Endothelial cell of umbilical vein (primary cell): ENCODE results near the gene KCNMA1. TPM values are rescaled to one million over a fixed set of nuclear protein-coding genes. Genes with fewer than 3 reads are reported as not detected.

Experiments used
- BruUV-seq: library from RNA; stranded (reverse); fragments of 400-500 nt; replicated peaks from 2 replicates; lab custom pipeline; 2021; lab: Mats Ljungman, UMichigan
- CTCF ChIA-PET: fragments of 300-600, 350-600 bp; sonication (Branson Sonifier 250); formaldehyde crosslinking; loops from one replicate; lab custom pipeline; 2021; ENCODE audit warnings: antibody characterized with exemption, inconsistent platforms; lab: Charles Lee
- POLR2A ChIA-PET: fragments of 300-600, 350-600 bp; sonication (Branson Sonifier 250); formaldehyde crosslinking; loops from one replicate; lab custom pipeline; 2021; ENCODE audit warnings: antibody characterized with exemption, inconsistent platforms; lab: Charles Lee
- DNase-seq: peaks from one replicate; pipeline ENCODE4 v3.0.0-alpha.2; 2011; ENCODE audit warnings: low read depth, low spot score
- FAIRE-seq: peaks from 2 replicates; lab custom pipeline; 2011; peaks lifted over from hg19 to GRCh38; lab: Jason Lieb, UNC
- H2AFZ ChIP-seq: 2 replicates; pipeline ENCODE4 v1.6.0; 2012; ENCODE audit warnings: low read depth, low read length, control low read depth, inconsistent platforms
- H3K27ac ChIP-seq: 2 replicates; pipeline ENCODE4 v1.5.1; 2011; ENCODE audit warnings: low read depth, mild to moderate bottlenecking, control low read depth, low read length, moderate library complexity; ENCODE audit not compliant: insufficient read depth
- H3K27me3 ChIP-seq, 2 experiments: 2 replicates each; pipeline versions ENCODE4 v1.6.0 to v1.6.1; 2011; ENCODE audit warnings: low read length in 2 of 2, mixed read lengths in 1 of 2; ENCODE audit not compliant: control insufficient read depth in 2 of 2, insufficient read depth in 2 of 2
- H3K36me3 ChIP-seq, 2 experiments: 2 replicates in 1 of 2; 3 replicates in 1 of 2; pipeline ENCODE4 v1.5.1; 2011; ENCODE audit warnings: low read length in 2 of 2, mild to moderate bottlenecking in 1 of 2, moderate library complexity in 1 of 2; ENCODE audit not compliant: control insufficient read depth in 2 of 2, insufficient read depth in 2 of 2; ENCODE audit errors: extremely low read depth in 1 of 2
- H3K4me1 ChIP-seq: 3 replicates; pipeline ENCODE4 v1.5.1; 2011; ENCODE audit warnings: mild to moderate bottlenecking, low read length; ENCODE audit not compliant: control insufficient read depth, insufficient read depth; ENCODE audit errors: extremely low read depth
- H3K4me2 ChIP-seq: 2 replicates; pipeline ENCODE4 v1.6.1; 2011; ENCODE audit warnings: low read length, control low read depth, mixed read lengths; ENCODE audit not compliant: insufficient read depth
- H3K4me3 ChIP-seq, 3 experiments: fragments of 200-600 bp in 1 of 3; sonication (generic), shearing (Covaris generic) in 1 of 3; replicated peaks in 1 of 3; 2 replicates each; pipeline ENCODE4 v1.5.1; 2011 to 2016; ENCODE audit warnings: control low read depth in 3 of 3, low read length in 3 of 3, mild to moderate bottlenecking in 2 of 3, inconsistent platforms in 1 of 3, low read depth in 1 of 3, moderate library complexity in 1 of 3; ENCODE audit not compliant: insufficient read depth in 1 of 3
- H3K79me2 ChIP-seq: 2 replicates; pipeline ENCODE4 v1.6.0; 2012; ENCODE audit warnings: low read length, inconsistent platforms; ENCODE audit not compliant: control insufficient read depth, insufficient read depth
- H3K9ac ChIP-seq: replicated peaks from 2 replicates; pipeline ENCODE3; 2011; ENCODE audit warnings: low read length, control low read depth; ENCODE audit not compliant: insufficient read depth; ENCODE audit errors: extremely low read depth
- H3K9me1 ChIP-seq: replicated peaks from 3 replicates; pipeline ENCODE4 v1.6.0; 2011; ENCODE audit warnings: mild to moderate bottlenecking, low read length; ENCODE audit not compliant: control insufficient read depth, insufficient read depth; ENCODE audit errors: extremely low read depth
- H3K9me3 ChIP-seq: replicated peaks from 2 replicates; pipeline ENCODE4 v1.5.1; 2012; ENCODE audit warnings: low read length, inconsistent platforms; ENCODE audit not compliant: control insufficient read depth, insufficient read depth
- H4K20me1 ChIP-seq: replicated peaks from 2 replicates; pipeline ENCODE3; 2011; ENCODE audit warnings: mild to moderate bottlenecking, low read length; ENCODE audit not compliant: control insufficient read depth, insufficient read depth; ENCODE audit errors: extremely low read depth
- EZH2 ChIP-seq: IDR thresholded peaks from 2 replicates; pipeline ENCODE4 v1.6.1; 2012; ENCODE audit warnings: borderline replicate concordance, low read depth, mild to moderate bottlenecking, moderate library complexity, low read length, inconsistent platforms; ENCODE audit not compliant: severe bottlenecking
- FOS ChIP-seq: IDR thresholded peaks from 2 replicates; pipeline ENCODE4 v1.6.1; 2011; ENCODE audit warnings: mild to moderate bottlenecking, low read length, moderate library complexity, borderline replicate concordance; ENCODE audit not compliant: insufficient read depth
- GATA2 ChIP-seq: IDR thresholded peaks from 2 replicates; pipeline ENCODE4 v1.7.0; 2011; ENCODE audit warnings: low read depth, mild to moderate bottlenecking, moderate library complexity, mixed read lengths, low read length; ENCODE audit not compliant: insufficient read length, insufficient read depth
- JUN ChIP-seq: IDR thresholded peaks from 2 replicates; pipeline ENCODE4 v1.6.1; 2011; ENCODE audit warnings: borderline replicate concordance, low read depth; ENCODE audit not compliant: insufficient read length, insufficient read depth
- MYC ChIP-seq: IDR thresholded peaks from one replicate; pipeline ENCODE4 v1.6.1; 2011; ENCODE audit warnings: mild to moderate bottlenecking, low read depth, low read length
- POLR2A ChIP-seq: IDR thresholded peaks from 2 replicates; pipeline ENCODE4 v1.6.1; 2012; ENCODE audit warnings: low read depth, mild to moderate bottlenecking, control low read depth, low read length
- dilution Hi-C: fragments of 300-500 bp; cut with MboI; formaldehyde crosslinking; loops from one replicate; pipeline ENCODE4 v1.15.0; 2019; ENCODE audit warnings: low sequenced_read_pairs; ENCODE audit not compliant: extremely low pct_ligation_motif_present
- intact Hi-C: fragments of 100-400 bp; cut with micrococcal nuclease; formaldehyde crosslinking; loops from one replicate; pipeline ENCODE4 v1.10.0; 2022
- polyA plus RNA-seq, 4 experiments: library from polyadenylated mRNA; depleted of rRNA in 3 of 4; stranded (reverse) in 3 of 4; unstranded in 1 of 4; fragments of >200 nt; gene quantifications; 2 replicates each; pipeline versions ENCODE4 v1.2.1 to v1.2.3, GENCODE V29; 2011 to 2012; ENCODE audit warnings: missing spikeins in 1 of 4
- total RNA-seq: library from RNA; stranded (reverse); gene quantifications from 2 replicates; pipeline ENCODE4 v1.2.3, GENCODE V29; 2021
- TF ChIP-seq, protein P1 (sequence below): IDR thresholded peaks from 2 replicates; pipeline ENCODE4 v1.6.1; 2011; ENCODE audit not compliant: insufficient read depth, insufficient read length
- TF ChIP-seq, protein P2 (sequence below), 2 donors: IDR thresholded peaks; 1 replicate in 1 of 2; 2 replicates in 1 of 2; pipeline ENCODE4 v1.5.1; 2011; ENCODE audit warnings: low read length in 2 of 2, mild to moderate bottlenecking in 2 of 2, moderate library complexity in 2 of 2, control low read depth in 1 of 2, inconsistent platforms in 1 of 2, low read depth in 1 of 2; ENCODE audit not compliant: insufficient read depth in 1 of 2; ENCODE audit errors: extremely low read depth in 1 of 2

KCNMA1 gene
- total and polyA plus RNA-seq, 2 donors (not counting 3 experiments of a cell fraction or from before 2014, with no cell fraction given) = 0.10 to 0.82 TPM

- H3K36me3 ChIP-seq = no peaks in the 10 kb centered on the region
- DNase-seq (no peak), FAIRE-seq (no peak)
- dilution Hi-C loops (no loop called here), intact Hi-C loops (no loop called here)
- H3K4me1 ChIP-seq = no peaks in the 10 kb centered on the region
- ChIA-PET POLR2A (no interaction called here), CTCF (no interaction called here)
- H3K27me3 ChIP-seq = peaks cover 1 to 7% of the 10 kb centered on the region in 2 experiments
- H3K9me1 ChIP-seq = no peaks in the 10 kb centered on the region
- no peak overlapping the region for H3K9ac ChIP-seq
- no peak overlapping the region for H3K4me2 ChIP-seq
- H3K4me3 ChIP-seq = no peak overlapping the region
- TF ChIP-seq JUN (no peak), FOS (no peak), MYC (no peak)
- H4K20me1 ChIP-seq = no peaks in the 10 kb centered on the region
- H3K79me2 ChIP-seq = no peaks in the 10 kb centered on the region
- H3K27ac ChIP-seq = no peak overlapping the region
- no peaks in the 10 kb centered on the region for H3K9me3 ChIP-seq
- BruUV-seq = no TSS peak
- H2AFZ ChIP-seq = no peak overlapping the region
Measured at GRCh38 chr10:77474939-77475338, 162.7 kb downstream of the KCNMA1 start.

GRCh38 chr10:77474386-77474785 is 163.2 kb downstream of the KCNMA1 start:
- Histone ChIP-seq H3K9ac (no peak overlapping the region), H3K36me3 (no peaks in the 10 kb centered on the region), H3K27me3 (peaks cover 1 to 7% of the 10 kb centered on the region in 2 experiments), H3K4me2 (no peak overlapping the region), H4K20me1 (no peaks in the 10 kb centered on the region), H2AFZ (no peak overlapping the region), H3K27ac (no peak overlapping the region), H3K4me1 (no peaks in the 10 kb centered on the region), H3K79me2 (no peaks in the 10 kb centered on the region), H3K9me3 (no peaks in the 10 kb centered on the region), H3K4me3 (no peak overlapping the region), H3K9me1 (no peaks in the 10 kb centered on the region)
- FAIRE-seq = no peak
- no peak for DNase-seq
- ChIA-PET POLR2A (no interaction called here), CTCF (no interaction called here)
- dilution Hi-C loops = no loop called here
- intact Hi-C loops = no loop called here
- TF ChIP-seq MYC (no peak), GATA2 (no peak), FOS (no peak), JUN (no peak), EZH2 (no peak), POLR2A (no peak)
- TF ChIP-seq, protein P1, sequence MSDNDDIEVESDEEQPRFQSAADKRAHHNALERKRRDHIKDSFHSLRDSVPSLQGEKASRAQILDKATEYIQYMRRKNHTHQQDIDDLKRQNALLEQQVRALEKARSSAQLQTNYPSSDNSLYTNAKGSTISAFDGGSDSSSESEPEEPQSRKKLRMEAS = no peak
- TF ChIP-seq, protein P2, sequence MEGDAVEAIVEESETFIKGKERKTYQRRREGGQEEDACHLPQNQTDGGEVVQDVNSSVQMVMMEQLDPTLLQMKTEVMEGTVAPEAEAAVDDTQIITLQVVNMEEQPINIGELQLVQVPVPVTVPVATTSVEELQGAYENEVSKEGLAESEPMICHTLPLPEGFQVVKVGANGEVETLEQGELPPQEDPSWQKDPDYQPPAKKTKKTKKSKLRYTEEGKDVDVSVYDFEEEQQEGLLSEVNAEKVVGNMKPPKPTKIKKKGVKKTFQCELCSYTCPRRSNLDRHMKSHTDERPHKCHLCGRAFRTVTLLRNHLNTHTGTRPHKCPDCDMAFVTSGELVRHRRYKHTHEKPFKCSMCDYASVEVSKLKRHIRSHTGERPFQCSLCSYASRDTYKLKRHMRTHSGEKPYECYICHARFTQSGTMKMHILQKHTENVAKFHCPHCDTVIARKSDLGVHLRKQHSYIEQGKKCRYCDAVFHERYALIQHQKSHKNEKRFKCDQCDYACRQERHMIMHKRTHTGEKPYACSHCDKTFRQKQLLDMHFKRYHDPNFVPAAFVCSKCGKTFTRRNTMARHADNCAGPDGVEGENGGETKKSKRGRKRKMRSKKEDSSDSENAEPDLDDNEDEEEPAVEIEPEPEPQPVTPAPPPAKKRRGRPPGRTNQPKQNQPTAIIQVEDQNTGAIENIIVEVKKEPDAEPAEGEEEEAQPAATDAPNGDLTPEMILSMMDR (IDR thresholded peaks at IDR 0.05; ENCODE audit: extremely low read depth in 1 of 2, insufficient read depth in 1 of 2, low read depth in 1 of 2, low read length in 2 of 2) = no peak
- no TSS peak for BruUV-seq
